ENCODE measurements around the gene GABPA. TPM values are rescaled to one million over a fixed set of nuclear protein-coding genes. Genes with fewer than 3 reads are reported as not detected.

Gene GABPA
- total and polyA plus RNA-seq, 9 of the 15 experiments (the other 6 are each of a cell fraction or from before 2014, with no cell fraction given): 8.9 to 35.7 (median 22.8) TPM

DNA sequence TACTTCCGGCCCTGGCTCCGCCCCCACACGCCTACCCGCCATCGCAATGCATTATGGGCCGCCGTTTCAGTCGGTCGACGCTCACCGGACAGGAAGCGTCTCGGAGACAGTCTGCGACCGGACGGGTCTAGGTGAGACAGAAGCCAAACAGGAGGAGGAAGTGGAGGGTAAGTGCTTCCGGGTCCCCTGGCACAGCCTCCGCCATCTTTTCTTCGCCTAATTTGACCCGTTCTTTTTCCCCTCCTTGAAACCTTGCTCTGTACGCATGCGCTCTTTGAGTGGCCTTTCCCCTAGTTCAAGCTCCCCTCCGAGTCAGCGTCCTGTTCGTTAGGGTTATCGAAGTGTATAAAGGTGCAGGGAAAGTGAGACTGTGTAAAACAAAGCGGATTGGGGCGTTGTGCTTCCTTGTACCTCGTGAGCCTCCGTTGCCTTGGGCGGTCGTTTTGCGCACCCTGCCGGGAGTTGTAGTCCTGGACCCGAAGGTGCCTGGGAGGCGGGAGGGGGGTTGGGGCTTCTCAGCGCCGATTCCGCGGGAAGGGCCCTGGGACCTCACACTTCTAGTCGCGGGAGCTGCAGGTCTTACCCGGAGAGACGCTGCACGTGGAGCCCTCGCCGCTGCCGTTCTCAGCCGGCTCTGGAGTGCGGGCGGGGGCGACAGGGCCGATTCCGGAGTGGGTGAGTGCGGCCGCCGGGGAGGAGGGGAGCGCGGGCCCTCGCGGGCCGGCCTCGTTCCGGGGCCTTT is at the start of gene GABPA, which contains the start of gene ATP5PF (continued):
- TF ChIP-seq, protein P1, sequence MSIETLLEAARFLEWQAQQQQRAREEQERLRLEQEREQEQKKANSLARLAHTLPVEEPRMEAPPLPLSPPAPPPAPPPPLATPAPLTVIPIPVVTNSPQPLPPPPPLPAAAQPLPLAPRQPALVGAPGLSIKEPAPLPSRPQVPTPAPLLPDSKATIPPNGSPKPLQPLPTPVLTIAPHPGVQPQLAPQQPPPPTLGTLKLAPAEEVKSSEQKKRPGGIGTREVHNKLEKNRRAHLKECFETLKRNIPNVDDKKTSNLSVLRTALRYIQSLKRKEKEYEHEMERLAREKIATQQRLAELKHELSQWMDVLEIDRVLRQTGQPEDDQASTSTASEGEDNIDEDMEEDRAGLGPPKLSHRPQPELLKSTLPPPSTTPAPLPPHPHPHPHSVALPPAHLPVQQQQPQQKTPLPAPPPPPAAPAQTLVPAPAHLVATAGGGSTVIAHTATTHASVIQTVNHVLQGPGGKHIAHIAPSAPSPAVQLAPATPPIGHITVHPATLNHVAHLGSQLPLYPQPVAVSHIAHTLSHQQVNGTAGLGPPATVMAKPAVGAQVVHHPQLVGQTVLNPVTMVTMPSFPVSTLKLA (conservative IDR thresholded peaks at IDR 0.05): peak; percentile 75
- peak in 1 of 2 experiments; percentile 99; a peak in 2 of 4 replicates for TF ChIP-seq KDM4B (IDR thresholded peaks at IDR 0.05; ENCODE audit: borderline replicate concordance in 2 of 2, low read depth in 1 of 2)
- TF ChIP-seq CAMTA2 (CRISPR knock-in tag; conservative IDR thresholded peaks at IDR 0.05): no peak
- TF ChIP-seq EWSR1 (IDR thresholded peaks at IDR 0.05; ENCODE audit: borderline replicate concordance, low read depth, partially characterized antibody): no peak
- peak; percentile 93 to 99 (median 98); a peak in 5 of 6 replicates for TF ChIP-seq ZBTB11 (CRISPR knock-in tag; IDR thresholded peaks at IDR 0.05)
- TF ChIP-seq, protein P2, sequence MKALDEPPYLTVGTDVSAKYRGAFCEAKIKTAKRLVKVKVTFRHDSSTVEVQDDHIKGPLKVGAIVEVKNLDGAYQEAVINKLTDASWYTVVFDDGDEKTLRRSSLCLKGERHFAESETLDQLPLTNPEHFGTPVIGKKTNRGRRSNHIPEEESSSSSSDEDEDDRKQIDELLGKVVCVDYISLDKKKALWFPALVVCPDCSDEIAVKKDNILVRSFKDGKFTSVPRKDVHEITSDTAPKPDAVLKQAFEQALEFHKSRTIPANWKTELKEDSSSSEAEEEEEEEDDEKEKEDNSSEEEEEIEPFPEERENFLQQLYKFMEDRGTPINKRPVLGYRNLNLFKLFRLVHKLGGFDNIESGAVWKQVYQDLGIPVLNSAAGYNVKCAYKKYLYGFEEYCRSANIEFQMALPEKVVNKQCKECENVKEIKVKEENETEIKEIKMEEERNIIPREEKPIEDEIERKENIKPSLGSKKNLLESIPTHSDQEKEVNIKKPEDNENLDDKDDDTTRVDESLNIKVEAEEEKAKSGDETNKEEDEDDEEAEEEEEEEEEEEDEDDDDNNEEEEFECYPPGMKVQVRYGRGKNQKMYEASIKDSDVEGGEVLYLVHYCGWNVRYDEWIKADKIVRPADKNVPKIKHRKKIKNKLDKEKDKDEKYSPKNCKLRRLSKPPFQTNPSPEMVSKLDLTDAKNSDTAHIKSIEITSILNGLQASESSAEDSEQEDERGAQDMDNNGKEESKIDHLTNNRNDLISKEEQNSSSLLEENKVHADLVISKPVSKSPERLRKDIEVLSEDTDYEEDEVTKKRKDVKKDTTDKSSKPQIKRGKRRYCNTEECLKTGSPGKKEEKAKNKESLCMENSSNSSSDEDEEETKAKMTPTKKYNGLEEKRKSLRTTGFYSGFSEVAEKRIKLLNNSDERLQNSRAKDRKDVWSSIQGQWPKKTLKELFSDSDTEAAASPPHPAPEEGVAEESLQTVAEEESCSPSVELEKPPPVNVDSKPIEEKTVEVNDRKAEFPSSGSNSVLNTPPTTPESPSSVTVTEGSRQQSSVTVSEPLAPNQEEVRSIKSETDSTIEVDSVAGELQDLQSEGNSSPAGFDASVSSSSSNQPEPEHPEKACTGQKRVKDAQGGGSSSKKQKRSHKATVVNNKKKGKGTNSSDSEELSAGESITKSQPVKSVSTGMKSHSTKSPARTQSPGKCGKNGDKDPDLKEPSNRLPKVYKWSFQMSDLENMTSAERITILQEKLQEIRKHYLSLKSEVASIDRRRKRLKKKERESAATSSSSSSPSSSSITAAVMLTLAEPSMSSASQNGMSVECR (CRISPR knock-in tag; IDR thresholded peaks at IDR 0.05): peak; percentile 58
- no peak for TF ChIP-seq ZNF124 (CRISPR knock-in tag; IDR thresholded peaks at IDR 0.05)
- no peak for TF ChIP-seq EZH2 (IDR thresholded peaks at IDR 0.05; ENCODE audit: borderline replicate concordance, low read depth, low read length)
- no peak for TF ChIP-seq THRA (IDR thresholded peaks at IDR 0.05)
- TF ChIP-seq TARDBP (IDR thresholded peaks at IDR 0.05): peak; percentile 10; the same call in 1 of the 2 replicates
- no peak for TF ChIP-seq DACH1 (IDR thresholded peaks at IDR 0.05; ENCODE audit: partially characterized antibody)
- no peak for TF ChIP-seq ETV6 (IDR thresholded peaks at IDR 0.05; ENCODE audit: borderline replicate concordance in 1 of 2, low read depth in 2 of 2, low read length in 1 of 2)
- no peak for TF ChIP-seq ETV6 (CRISPR knock-in tag; IDR thresholded peaks at IDR 0.05; ENCODE audit: borderline replicate concordance)
- TF ChIP-seq CREM (IDR thresholded peaks at IDR 0.05; ENCODE audit: low read depth): peak; percentile 93
- peak; percentile 96 for TF ChIP-seq POLR2AphosphoS2 (IDR thresholded peaks at IDR 0.05; ENCODE audit: low read length)
